GM18520 (cell line): ENCODE data around the gene RPTOR.

ENCODE experiments used
- ATAC-seq: cut with Tn5 transposase; IDR thresholded peaks from one replicate; pipeline ENCODE4 v1.9.1; 2021; ENCODE audit not compliant: unreplicated experiment

The RPTOR gene

GRCh38 chr17:80659651-80660050, 115.0 kb downstream of the RPTOR start:
- ATAC-seq: no peak

DNA sequence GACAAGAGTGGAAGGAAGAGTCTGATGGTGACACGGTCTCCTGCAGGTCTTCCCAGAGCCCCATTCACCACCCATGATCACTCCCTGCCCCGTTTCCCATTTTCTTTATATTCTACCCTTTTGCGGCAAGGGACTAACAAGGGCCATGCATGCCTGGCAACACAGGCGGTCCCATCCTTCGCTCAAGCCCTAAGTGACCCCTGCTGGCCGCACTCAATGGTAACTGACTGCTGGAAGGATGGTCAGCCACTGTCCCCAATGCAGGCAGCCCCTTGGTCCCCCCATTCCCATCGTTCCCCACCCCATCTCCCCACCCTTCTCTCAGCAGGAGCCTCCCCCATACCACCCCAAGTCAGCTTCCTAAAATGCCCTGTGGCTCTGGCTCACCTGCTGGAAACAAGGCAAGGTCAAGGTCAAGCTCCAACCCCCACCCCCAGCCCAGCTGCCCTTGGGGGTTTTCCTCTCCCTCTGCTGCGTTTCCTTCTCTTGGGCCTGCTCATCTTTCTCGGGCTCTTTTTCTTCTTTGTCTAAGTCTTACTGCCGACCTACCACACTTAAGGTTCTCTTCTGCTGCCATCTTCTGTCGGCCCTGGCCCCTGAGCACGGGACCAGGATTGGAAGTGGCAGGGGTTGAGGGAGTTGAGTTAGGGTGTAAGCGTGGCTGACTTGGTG, 116.0 kb downstream of the RPTOR start:
- no peak for ATAC-seq

GRCh38 chr17:80662557-80662956, 117.9 kb downstream of the RPTOR start:
- ATAC-seq: no peak

DNA sequence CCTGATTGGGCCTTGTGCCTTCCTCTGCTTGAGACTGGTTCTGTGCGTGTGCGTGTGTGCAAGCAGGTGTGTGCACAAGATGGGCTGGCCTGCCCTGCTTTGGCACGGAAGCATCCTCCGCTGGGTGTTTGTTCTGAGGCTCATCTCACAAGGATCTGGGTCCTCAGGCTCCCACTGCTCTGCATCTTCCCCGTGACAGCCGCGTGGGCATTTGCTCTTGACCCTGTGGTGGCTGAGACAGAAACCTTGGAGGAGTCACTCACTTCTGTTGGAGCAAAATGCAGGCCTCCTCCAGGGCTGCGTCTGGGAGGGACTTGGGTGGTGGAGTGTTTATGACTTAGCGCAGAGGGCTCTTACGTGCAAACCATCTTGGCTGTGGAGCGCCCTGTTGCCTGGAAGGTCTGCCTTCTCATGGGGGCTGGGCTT, 119.2 kb downstream of the RPTOR start:
- ATAC-seq: no peak

- no peak for ATAC-seq
Observed at GRCh38 chr17:80664217-80664790, 119.7 kb downstream of the RPTOR start.

- no peak for ATAC-seq
Observed at GRCh38 chr17:80665792-80666191, 121.2 kb downstream of the RPTOR start.

GRCh38 chr17:80666867-80667266, 122.2 kb downstream of the RPTOR start:
- no peak for ATAC-seq

- no peak for ATAC-seq
Observed at GRCh38 chr17:80667462-80668277, 123.0 kb downstream of the RPTOR start.

DNA sequence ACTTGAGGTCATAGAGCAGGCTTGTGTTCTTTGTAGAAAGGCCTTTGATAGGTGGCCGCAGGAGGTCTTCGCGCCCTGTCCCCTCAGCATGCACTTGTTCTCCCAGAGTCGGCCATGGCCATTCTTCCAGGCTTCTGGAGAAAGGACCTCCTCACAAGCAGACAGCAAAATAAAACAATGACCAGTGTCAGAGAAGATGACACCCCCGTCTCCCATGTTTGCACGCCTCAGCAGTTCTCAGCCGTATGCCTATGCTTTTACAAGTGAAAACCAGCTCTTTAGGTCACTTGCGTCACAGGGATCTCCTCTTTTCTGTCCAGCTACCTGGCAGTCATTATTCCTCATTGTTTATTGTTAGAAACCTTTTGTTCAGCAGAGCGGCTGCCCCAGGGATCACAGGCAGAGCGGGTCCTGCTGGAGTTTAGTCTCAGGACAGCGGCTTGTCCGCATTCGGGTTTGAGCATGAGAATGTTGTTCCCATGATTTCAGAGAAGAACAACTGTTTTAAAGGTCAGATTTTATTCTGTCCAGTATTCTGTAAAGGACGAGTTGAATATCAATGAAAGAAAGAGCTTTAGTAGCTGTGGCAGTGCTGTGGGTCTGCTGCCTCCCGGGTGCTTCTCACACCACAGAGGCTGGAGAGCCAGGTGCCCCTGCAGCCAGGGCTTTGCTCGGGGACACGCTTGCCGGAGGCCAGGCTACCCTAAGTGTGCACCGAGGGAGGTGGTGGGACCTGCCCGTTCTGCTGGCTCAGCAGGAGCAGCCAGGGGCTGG, 123.9 kb downstream of the RPTOR start:
- ATAC-seq: no peak

GRCh38 chr17:80671039-80671824, 126.6 kb downstream of the RPTOR start:
- no peak for ATAC-seq

DNA sequence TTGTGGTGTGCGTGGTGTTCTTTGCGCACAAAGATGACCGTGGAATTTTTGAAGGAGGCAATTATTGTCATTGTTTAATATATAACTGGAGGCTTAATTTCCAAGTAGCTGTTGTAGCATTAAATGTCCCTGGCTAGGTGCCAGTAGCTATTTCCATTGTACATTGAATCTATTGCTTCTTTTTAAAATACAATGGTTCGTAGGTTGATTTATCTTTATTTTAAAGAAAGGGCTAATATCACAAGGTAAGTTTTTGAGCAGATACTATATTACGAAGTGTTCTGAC, 127.1 kb downstream of the RPTOR start:
- no peak for ATAC-seq

GRCh38 chr17:80673152-80673920, 128.7 kb downstream of the RPTOR start:
- ATAC-seq: no peak

DNA sequence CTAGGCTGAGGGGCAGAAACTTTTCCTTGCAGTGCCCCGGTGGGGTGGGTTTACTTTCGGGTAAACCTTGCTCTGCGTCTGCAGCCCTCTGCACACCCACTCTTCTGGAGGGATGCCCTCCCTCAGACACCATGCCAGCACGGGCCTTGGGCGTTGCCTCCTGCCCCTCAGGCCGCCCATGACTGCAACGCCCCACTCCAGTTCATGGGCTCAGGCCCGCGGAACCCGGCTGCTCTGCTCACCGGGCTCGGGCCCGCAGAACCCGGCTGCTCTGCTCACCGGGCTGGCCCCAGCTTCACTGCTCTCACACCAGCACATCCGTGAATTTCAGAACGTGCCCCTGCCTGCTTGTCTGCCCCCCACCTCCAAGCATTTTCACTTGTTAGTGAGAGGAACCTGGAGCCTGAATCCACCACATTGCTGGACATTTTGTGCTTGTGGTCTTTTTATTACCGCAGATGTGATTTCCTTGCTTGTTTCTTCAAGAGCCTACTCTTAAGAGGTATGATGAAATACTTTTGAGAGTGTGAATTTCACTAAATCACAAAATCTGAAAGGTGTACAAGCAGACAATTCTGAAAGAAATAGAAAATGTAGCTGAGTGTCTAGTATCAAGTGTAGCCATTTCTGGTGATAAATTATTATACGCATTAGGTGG, 130.9 kb downstream of the RPTOR start:
- ATAC-seq: no peak

DNA sequence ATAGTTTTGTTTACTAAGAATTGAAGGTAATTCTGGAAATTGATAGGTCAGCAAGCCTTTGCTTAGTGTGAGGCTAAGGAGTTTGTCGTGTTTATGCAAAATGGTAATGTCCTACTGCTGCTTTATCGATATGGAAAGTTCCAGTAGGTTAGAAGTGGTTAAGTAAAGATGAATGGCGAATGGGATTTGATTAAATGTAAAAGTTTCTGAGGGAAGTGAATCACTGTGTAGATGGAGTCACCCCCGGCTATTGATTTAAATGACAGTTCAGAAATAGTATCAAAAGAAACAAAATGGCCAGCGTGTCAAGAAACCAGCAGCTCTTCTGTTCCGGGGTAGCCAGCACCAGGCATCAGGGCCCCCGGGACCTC, 131.4 kb downstream of the RPTOR start:
- ATAC-seq: no peak

DNA sequence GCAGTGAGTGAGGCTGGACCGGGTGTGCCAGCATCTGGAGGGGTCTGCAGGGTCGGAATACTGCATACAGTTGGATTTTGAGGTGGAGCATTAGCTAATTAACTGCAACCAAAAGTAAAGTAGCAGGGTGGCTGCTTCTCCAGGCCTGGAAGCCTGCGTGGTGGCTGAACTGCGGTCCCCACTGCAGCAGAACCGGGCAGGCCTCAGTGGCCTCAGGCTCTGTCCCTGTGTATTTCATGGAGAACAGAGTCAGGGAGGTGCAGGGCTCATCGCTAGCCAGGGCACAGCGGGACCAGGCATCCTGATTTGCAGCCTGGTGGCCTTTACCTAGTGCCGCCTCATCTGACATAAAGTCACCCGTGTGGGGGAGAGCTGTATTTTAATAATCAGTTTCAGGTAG, 131.9 kb downstream of the RPTOR start:
- no peak for ATAC-seq

GRCh38 chr17:80677214-80677756, 132.6 kb downstream of the RPTOR start:
- no peak for ATAC-seq

GRCh38 chr17:80679816-80680215, 135.2 kb downstream of the RPTOR start:
- ATAC-seq: no peak

- ATAC-seq: no peak
Observed at GRCh38 chr17:80681215-80681614, 136.6 kb downstream of the RPTOR start.

GRCh38 chr17:80682372-80682771, 137.7 kb downstream of the RPTOR start:
- no peak for ATAC-seq
